ENCODE results near the gene PAK1. TPM values are rescaled to one million over a fixed set of nuclear protein-coding genes. Genes with fewer than 3 reads are reported as not detected.

The PAK1 gene
- total RNA-seq, 1 experiment from 2014 or later, result 80.0 TPM

GRCh38 chr11:77448269-77448668 lies 25.6 kb downstream of the PAK1 start:
- BruUV-seq (replicated peaks), result no TSS peak
- H3K9me3 ChIP-seq (ENCODE audit: insufficient read depth, low read depth), result no peaks in the 10 kb centered on the region
- POLR2A ChIA-PET (ENCODE audit: unreplicated experiment), result no interaction called here
- intact Hi-C loops (cut with micrococcal nuclease; ENCODE audit: unreplicated experiment), result no loop called here
- H2AFZ ChIP-seq, result no peak overlapping the region
- no peak for DNase-seq
- 0 out of 2 replicates have a peak, but pooled peaks cover 5% of the 10 kb centered on the region for H3K79me2 ChIP-seq (ENCODE audit: low read depth)
- no peaks in the 10 kb centered on the region for H3K9me2 ChIP-seq (ENCODE audit: insufficient read depth)
- CTCF ChIA-PET, result no interaction called here
- no peak overlapping the region for H3K27ac ChIP-seq
- TF ChIP-seq, protein P1, sequence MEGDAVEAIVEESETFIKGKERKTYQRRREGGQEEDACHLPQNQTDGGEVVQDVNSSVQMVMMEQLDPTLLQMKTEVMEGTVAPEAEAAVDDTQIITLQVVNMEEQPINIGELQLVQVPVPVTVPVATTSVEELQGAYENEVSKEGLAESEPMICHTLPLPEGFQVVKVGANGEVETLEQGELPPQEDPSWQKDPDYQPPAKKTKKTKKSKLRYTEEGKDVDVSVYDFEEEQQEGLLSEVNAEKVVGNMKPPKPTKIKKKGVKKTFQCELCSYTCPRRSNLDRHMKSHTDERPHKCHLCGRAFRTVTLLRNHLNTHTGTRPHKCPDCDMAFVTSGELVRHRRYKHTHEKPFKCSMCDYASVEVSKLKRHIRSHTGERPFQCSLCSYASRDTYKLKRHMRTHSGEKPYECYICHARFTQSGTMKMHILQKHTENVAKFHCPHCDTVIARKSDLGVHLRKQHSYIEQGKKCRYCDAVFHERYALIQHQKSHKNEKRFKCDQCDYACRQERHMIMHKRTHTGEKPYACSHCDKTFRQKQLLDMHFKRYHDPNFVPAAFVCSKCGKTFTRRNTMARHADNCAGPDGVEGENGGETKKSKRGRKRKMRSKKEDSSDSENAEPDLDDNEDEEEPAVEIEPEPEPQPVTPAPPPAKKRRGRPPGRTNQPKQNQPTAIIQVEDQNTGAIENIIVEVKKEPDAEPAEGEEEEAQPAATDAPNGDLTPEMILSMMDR (conservative IDR thresholded peaks at IDR 0.05), result no peak
- TF ChIP-seq EZH2 (IDR thresholded peaks at IDR 0.05; ENCODE audit: low read depth), result no peak
- H3K4me2 ChIP-seq, result no peak overlapping the region
- no peaks in the 10 kb centered on the region for H3K36me3 ChIP-seq (ENCODE audit: low read depth)
- no peak overlapping the region for H3K4me3 ChIP-seq
- H4K20me1 ChIP-seq (ENCODE audit: insufficient read depth), result no peaks in the 10 kb centered on the region
- no peaks in the 10 kb centered on the region for H3K27me3 ChIP-seq (ENCODE audit: insufficient read depth, low read depth)
- H3F3A ChIP-seq (ENCODE audit: insufficient read depth, low read depth), result no peaks in the 10 kb centered on the region; the same call in 1 of the 2 replicates
- H3K4me1 ChIP-seq (replicated peaks; ENCODE audit: insufficient read depth), result no peaks in the 10 kb centered on the region

DNA sequence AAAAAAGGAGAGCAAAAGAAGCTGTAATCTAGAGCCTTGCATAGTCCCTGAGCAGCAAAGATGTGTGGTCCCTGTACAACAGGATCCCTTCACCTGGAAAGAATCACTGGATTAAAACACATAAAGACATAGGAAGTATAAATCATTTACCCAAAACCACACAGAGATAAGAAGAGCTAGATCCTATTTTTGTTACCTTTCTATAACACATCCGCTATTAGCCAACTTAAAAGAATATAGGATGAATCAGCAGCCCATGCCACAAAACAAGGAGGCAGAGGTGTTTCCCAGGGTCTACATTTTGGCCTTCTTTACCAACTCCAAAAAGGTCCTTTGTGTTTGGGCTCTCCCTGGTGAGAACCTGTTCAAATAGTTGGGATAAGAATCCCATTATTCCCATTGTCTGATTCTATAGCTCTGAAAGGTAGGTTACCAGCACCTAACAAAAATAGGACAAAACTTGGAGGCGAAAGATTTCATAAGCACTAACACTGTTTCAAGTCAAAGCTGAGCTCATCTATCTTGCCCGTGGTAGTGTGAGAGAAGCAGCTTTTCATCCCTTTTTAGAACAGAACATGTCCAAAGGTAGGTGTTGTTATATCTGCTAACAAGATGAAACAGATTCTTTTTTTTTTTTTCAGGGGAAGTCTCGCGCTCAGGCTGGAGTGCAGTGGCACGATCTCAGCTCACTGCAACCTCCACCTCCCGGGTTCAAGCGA lies 26.8 kb downstream of the PAK1 start:
- Histone ChIP-seq H3K79me2 (ENCODE audit: low read depth) (0 out of 2 replicates have a peak, but pooled peaks cover 5% of the 10 kb centered on the region), H3F3A (ENCODE audit: insufficient read depth, low read depth) (no peaks in the 10 kb centered on the region; the same call in 1 of the 2 replicates), H3K27ac (no peak overlapping the region), H2AFZ (no peak overlapping the region), H4K20me1 (ENCODE audit: insufficient read depth) (no peaks in the 10 kb centered on the region), H3K4me1 (replicated peaks; ENCODE audit: insufficient read depth) (no peaks in the 10 kb centered on the region), H3K27me3 (ENCODE audit: insufficient read depth, low read depth) (no peaks in the 10 kb centered on the region), H3K4me2 (no peak overlapping the region), H3K9me2 (ENCODE audit: insufficient read depth) (no peaks in the 10 kb centered on the region), H3K4me3 (no peak overlapping the region), H3K36me3 (ENCODE audit: low read depth) (no peaks in the 10 kb centered on the region), H3K9me3 (ENCODE audit: insufficient read depth, low read depth) (no peaks in the 10 kb centered on the region)
- TF ChIP-seq EZH2 (IDR thresholded peaks at IDR 0.05; ENCODE audit: low read depth), result no peak
- TF ChIP-seq, protein P1 (conservative IDR thresholded peaks at IDR 0.05), result no peak
- BruUV-seq (replicated peaks), result no TSS peak
- no peak for DNase-seq
- ChIA-PET CTCF (interaction anchor here (0.6 kb wide), 1 partner anchor 56 kb away, joined by 6 read pairs; no protein-coding TSS in a partner anchor), POLR2A (ENCODE audit: unreplicated experiment) (no interaction called here)
- intact Hi-C loops (cut with micrococcal nuclease; ENCODE audit: unreplicated experiment), result no loop called here

DNA sequence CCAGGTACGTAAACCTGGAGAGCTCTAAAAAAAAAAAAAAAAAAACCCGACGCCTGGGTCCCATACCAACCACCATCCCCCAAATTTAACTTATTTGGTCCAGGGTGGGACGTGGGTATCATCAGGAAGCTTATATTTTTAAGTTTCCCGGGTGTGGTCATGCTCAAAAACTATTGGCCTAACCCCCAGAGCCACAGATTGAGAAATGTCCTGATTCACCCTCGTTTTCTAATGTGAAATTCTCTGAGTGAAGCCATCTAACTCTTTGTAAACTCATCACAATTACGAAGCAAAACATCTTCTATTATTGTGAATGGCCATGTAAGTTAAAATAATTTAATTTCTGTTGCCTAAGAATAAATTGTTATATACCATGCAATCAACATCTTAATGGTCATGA lies 29.6 kb downstream of the PAK1 start:
- 0 out of 2 replicates have a peak, but pooled peaks cover 5% of the 10 kb centered on the region for H3K79me2 ChIP-seq (ENCODE audit: low read depth)
- POLR2A ChIA-PET (ENCODE audit: unreplicated experiment), result no interaction called here
- no peak overlapping the region for H3K4me3 ChIP-seq
- BruUV-seq (replicated peaks), result no TSS peak
- no peaks in the 10 kb centered on the region for H3K27me3 ChIP-seq (ENCODE audit: insufficient read depth, low read depth)
- DNase-seq, result no peak
- intact Hi-C loops (cut with micrococcal nuclease; ENCODE audit: unreplicated experiment), result no loop called here
- no peaks in the 10 kb centered on the region; the same call in 1 of the 2 replicates for H3F3A ChIP-seq (ENCODE audit: insufficient read depth, low read depth)
- no peaks in the 10 kb centered on the region for H3K36me3 ChIP-seq (ENCODE audit: low read depth)
- CTCF ChIA-PET, result no interaction called here
- no peaks in the 10 kb centered on the region for H3K9me3 ChIP-seq (ENCODE audit: insufficient read depth, low read depth)
- H3K4me1 ChIP-seq (replicated peaks; ENCODE audit: insufficient read depth), result no peaks in the 10 kb centered on the region
- no peak overlapping the region for H3K4me2 ChIP-seq
- no peaks in the 10 kb centered on the region for H3K9me2 ChIP-seq (ENCODE audit: insufficient read depth)
- TF ChIP-seq, protein P1 (conservative IDR thresholded peaks at IDR 0.05), result no peak
- TF ChIP-seq EZH2 (IDR thresholded peaks at IDR 0.05; ENCODE audit: low read depth), result no peak
- H2AFZ ChIP-seq, result no peak overlapping the region
- no peak overlapping the region for H3K27ac ChIP-seq
- no peaks in the 10 kb centered on the region for H4K20me1 ChIP-seq (ENCODE audit: insufficient read depth)
